Measurements from ENCODE around the gene ADAMTS2. TPM values are rescaled to one million over a fixed set of nuclear protein-coding genes. Genes with fewer than 3 reads are reported as not detected.
"Not testable (repeated sequence)": the region's sequence is repeated elsewhere in the genome, so short reads cannot be mapped to it uniquely, and the experiment has no call there.

ADAMTS2 gene
- total RNA-seq, 6 experiments from 2014 or later: 31.5 to 38.4 (median 34.1) TPM

DNA sequence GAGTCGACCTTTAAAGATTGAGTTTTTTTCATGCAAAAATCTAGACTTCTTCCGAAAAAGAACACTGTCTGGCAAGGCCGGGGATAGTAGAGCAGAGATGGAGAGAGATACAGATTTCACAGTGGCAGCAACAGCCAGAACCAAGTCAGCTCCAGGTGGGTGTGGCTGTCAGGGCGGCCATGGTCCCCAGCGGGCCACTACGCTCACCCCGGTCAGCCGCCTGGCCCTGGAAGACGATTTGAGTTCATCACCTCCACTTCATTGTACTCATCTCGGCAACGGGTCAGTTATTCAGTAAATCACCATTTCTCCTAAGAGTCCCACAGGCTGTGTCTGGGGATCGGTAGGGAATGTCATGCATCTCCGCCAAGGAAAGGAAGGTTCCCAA is 232.1 kb downstream of the ADAMTS2 start:
- Mint-ChIP-seq H3K27ac (no peak overlapping the region), H3K36me3 (ENCODE audit: low read depth) (peaks cover 57% of the 10 kb centered on the region), H3K4me1 (ENCODE audit: low read depth) (no peaks in the 10 kb centered on the region), H3K4me3 (no peak overlapping the region), H3K9me3 (peaks cover 24% of the 10 kb centered on the region), H3K27me3 (ENCODE audit: insufficient read depth) (peaks cover 3% of the 10 kb centered on the region)
- no peak for DNase-seq
- TF ChIP-seq, protein P1, sequence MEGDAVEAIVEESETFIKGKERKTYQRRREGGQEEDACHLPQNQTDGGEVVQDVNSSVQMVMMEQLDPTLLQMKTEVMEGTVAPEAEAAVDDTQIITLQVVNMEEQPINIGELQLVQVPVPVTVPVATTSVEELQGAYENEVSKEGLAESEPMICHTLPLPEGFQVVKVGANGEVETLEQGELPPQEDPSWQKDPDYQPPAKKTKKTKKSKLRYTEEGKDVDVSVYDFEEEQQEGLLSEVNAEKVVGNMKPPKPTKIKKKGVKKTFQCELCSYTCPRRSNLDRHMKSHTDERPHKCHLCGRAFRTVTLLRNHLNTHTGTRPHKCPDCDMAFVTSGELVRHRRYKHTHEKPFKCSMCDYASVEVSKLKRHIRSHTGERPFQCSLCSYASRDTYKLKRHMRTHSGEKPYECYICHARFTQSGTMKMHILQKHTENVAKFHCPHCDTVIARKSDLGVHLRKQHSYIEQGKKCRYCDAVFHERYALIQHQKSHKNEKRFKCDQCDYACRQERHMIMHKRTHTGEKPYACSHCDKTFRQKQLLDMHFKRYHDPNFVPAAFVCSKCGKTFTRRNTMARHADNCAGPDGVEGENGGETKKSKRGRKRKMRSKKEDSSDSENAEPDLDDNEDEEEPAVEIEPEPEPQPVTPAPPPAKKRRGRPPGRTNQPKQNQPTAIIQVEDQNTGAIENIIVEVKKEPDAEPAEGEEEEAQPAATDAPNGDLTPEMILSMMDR (IDR thresholded peaks at IDR 0.05): no peak

DNA sequence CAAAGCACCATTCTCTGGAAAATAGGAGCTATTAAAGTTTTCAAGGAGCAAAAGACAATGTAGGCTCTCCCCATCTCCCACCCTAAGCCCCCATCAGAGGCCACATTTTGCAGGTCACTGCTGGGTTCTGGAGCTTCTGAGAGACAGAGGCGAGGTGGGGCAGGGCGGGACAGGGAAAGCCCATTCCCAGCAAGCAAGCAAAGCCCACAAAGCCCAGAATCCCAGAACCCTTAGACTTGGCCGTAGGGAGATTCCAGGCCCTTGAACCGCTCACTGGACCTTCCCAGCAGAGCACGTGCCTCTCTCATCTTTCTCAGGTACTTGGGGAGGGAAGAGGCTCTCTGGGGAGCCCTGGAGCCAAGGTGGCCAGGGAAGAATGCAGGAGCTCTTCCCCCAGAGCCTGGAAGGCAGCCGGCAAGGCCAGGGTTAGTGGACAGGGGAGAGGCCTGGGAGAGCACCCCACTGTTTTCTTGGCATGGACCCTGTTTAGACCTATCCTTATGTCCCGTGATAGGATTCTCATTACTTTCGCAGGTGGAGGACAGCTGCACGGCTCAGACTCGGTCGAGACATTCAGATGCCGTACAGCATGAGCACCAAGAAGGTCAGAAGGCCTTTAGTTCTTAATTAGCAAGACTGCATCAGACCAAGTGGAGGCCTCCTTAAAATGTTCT is 232.7 kb downstream of the ADAMTS2 start:
- TF ChIP-seq, protein P1 (IDR thresholded peaks at IDR 0.05): no peak
- no peak overlapping the region for H3K4me3 Mint-ChIP-seq
- no peak overlapping the region for H3K27ac Mint-ChIP-seq
- H3K9me3 Mint-ChIP-seq: peaks cover 27% of the 10 kb centered on the region
- H3K27me3 Mint-ChIP-seq (ENCODE audit: insufficient read depth): peaks cover 3% of the 10 kb centered on the region
- no peak for DNase-seq
- no peaks in the 10 kb centered on the region for H3K4me1 Mint-ChIP-seq (ENCODE audit: low read depth)
- peaks cover 57% of the 10 kb centered on the region for H3K36me3 Mint-ChIP-seq (ENCODE audit: low read depth)

DNA sequence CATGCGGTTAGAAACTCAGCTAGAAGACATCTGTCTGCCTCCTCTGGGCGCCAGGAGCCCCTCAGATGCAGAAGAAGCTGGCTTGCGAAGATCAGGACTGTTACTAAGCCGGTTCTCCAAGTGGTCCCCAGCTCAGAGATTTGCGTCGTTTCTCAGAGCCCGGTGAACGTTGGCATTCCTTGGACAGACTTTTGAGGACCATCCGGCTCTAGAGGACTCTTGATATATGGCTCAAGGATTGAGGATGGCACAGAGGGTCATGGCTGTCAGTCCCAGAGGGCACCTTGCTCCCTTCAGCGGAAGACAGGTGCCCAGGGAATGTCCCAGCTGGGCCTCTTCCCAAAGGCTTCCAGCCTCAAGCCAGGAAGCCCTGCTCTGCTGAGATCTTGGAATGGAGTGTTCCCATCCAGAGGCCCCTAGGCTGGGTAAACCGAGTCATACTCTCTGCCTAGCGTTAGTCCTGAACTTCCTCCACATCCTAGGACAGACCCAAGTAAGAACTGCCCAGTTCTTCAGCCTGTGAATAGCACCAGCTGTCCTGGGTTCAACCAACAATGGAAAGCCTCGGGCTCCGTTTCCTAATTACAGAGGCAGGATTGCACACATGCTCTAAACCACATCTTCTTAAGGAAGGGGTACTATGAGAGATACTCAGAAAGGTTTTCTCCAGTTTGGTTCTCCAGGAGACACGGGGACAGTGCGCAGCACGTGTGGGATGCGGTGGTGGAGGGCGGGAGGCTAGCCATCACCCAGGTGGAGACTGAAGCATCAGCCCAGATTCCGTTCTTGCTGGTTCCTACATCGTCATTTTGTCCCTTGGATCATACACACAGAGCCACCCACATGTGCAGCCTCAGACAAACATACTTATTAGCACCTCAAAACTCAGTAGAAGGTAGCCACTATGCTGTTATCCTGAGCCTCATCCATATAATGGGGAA is 233.7 kb downstream of the ADAMTS2 start:
- Mint-ChIP-seq H3K9me3 (peaks cover 33% of the 10 kb centered on the region), H3K4me1 (ENCODE audit: low read depth) (no peaks in the 10 kb centered on the region), H3K4me3 (no peak overlapping the region), H3K27ac (no peak overlapping the region), H3K27me3 (ENCODE audit: insufficient read depth) (peaks cover 3% of the 10 kb centered on the region), H3K36me3 (ENCODE audit: low read depth) (peaks cover 64% of the 10 kb centered on the region)
- no peak for DNase-seq
- TF ChIP-seq, protein P1 (IDR thresholded peaks at IDR 0.05): no peak

DNA sequence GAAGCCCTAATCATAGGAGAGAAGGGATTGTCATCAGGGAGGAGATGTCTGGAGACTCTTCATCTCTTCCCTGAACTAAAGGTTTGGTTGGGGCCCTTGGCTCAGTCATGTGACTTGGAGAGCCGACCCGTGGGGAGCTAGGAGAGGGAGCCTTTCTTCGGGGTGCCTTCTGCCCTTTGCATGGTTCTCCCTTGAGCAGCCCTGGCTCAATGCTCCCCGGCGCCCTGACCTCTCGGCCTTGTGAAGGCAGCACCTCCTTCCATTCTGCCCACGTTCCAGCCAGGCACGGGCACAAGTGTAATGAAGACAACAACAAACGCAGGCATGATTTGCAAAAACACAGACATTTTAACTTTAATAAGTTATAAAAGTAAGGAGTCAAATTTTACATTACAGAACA is 234.7 kb downstream of the ADAMTS2 start:
- H3K27ac Mint-ChIP-seq: no peak overlapping the region
- no peak overlapping the region for H3K4me3 Mint-ChIP-seq
- peaks cover 62% of the 10 kb centered on the region for H3K36me3 Mint-ChIP-seq (ENCODE audit: low read depth)
- no peaks in the 10 kb centered on the region for H3K4me1 Mint-ChIP-seq (ENCODE audit: low read depth)
- H3K27me3 Mint-ChIP-seq (ENCODE audit: insufficient read depth): no peaks in the 10 kb centered on the region; the same call in none of the 2 replicates
- H3K9me3 Mint-ChIP-seq: peaks cover 30% of the 10 kb centered on the region
- TF ChIP-seq, protein P1 (IDR thresholded peaks at IDR 0.05): no peak
- DNase-seq: no peak

DNA sequence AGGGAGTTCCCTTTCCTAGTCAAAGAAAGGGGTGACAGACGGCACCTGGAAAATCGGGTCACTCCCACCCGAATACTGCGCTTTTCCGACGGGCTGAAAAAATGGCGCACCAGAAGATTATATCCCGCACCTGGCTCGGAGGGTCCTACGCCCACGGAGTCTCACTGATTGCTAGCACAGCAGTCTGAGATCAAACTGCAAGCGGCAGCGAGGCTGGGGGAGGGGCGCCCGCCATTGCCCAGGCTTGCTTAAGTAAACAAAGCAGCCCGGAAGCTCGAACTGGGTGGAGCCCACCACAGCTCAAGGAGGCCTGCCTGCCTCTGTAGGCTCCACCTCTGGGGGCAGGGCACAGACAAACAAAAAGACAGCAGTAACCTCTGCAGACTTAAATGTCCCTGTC is 244.0 kb downstream of the ADAMTS2 start:
- not testable (repeated sequence) for H3K27me3 Mint-ChIP-seq (ENCODE audit: insufficient read depth); DNase-seq; H3K4me1 Mint-ChIP-seq (ENCODE audit: low read depth); H3K4me3 Mint-ChIP-seq; H3K27ac Mint-ChIP-seq
- peaks cover 49% of the 10 kb centered on the region for H3K9me3 Mint-ChIP-seq
- H3K36me3 Mint-ChIP-seq (ENCODE audit: low read depth): peaks cover 40% of the 10 kb centered on the region

DNA sequence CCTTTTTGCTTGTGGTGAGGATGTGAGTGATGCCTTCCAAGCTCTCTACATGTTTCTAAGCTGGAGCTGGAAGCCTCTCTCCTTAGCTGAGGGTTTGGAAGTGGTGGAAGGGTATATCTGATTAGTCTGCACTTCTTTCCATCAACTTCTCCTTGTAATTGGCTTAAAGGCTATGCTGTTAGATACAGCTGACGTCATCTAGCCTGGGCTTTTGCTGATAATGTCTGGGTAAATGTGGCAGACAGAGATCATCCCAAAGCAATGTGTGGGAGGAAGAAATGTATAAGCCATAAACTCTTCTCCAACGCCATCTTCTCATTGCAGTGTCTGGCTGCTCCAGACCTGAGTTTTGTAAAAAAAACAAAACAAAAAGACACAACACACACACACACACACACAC is 255.8 kb downstream of the ADAMTS2 start:
- H3K4me1 Mint-ChIP-seq (ENCODE audit: low read depth): no peaks in the 10 kb centered on the region
- DNase-seq: no peak
- peaks cover 8% of the 10 kb centered on the region for H3K27me3 Mint-ChIP-seq (ENCODE audit: insufficient read depth)
- H3K4me3 Mint-ChIP-seq: no peak overlapping the region
- TF ChIP-seq, protein P1 (IDR thresholded peaks at IDR 0.05): no peak
- no peak overlapping the region for H3K27ac Mint-ChIP-seq
- peaks cover 66% of the 10 kb centered on the region for H3K36me3 Mint-ChIP-seq (ENCODE audit: low read depth)
- peaks cover 91% of the 10 kb centered on the region for H3K9me3 Mint-ChIP-seq
